ENCODE measurements around the gene GOLGA5.

DNA sequence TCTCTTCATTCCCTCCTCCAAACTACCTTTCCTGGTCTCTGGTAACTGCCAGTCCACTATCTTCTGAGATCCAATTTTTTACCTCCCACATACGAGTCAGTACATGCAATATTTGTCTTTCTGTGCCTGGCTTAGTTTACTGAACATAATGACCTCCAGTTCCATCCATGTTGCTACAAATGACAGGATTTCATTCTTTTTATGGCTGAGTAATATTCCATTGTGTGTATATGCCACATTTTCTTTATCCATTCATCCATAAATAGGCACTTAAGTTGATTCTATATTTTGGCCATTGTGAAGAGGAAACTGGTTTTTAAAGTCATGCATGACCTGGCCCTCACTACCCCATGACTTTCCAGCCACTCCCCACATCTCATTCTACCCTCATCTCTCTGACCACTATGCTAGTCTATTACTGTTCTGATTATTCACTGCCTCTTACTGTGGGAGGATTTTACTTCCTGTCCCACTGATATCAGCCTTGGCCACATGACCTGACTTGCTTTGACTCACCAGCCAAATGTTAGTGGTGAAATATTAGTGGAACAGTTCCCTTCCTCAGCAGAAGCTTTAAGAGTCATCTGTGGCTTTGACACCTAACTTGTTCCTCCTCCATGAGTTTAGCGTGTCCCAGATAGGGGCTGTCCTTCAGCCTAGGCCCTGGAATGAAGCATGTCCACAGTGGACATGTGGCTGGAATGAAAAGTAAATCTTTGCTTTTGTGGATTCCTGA lies 52.2 kb downstream of the GOLGA5 start:
- TF ChIP-seq, protein P1, sequence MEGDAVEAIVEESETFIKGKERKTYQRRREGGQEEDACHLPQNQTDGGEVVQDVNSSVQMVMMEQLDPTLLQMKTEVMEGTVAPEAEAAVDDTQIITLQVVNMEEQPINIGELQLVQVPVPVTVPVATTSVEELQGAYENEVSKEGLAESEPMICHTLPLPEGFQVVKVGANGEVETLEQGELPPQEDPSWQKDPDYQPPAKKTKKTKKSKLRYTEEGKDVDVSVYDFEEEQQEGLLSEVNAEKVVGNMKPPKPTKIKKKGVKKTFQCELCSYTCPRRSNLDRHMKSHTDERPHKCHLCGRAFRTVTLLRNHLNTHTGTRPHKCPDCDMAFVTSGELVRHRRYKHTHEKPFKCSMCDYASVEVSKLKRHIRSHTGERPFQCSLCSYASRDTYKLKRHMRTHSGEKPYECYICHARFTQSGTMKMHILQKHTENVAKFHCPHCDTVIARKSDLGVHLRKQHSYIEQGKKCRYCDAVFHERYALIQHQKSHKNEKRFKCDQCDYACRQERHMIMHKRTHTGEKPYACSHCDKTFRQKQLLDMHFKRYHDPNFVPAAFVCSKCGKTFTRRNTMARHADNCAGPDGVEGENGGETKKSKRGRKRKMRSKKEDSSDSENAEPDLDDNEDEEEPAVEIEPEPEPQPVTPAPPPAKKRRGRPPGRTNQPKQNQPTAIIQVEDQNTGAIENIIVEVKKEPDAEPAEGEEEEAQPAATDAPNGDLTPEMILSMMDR (IDR thresholded peaks at IDR 0.05): no peak
- TF ChIP-seq POLR2A (IDR thresholded peaks at IDR 0.05): no peak
